NCI-H2227 treated with DMSO at 0.1 percent for 48 hours (cell line): ENCODE data around the gene DBH.
"Not testable (repeated sequence)": the region's sequence is repeated elsewhere in the genome, so short reads cannot be mapped to it uniquely, and the experiment has no call there.

Experiments
- DNase-seq: peaks from one replicate; lab custom pipeline; 2025; lab: John Stamatoyannopoulos, UW

DBH gene

GRCh38 chr9:133626008-133626407 is 10.2 kb upstream of the DBH start:
- not testable (repeated sequence) for DNase-seq

- DNase-seq: no peak
These were observed 8.8 kb upstream of the DBH start for GRCh38 chr9:133627341-133627740.

- no peak for DNase-seq
These were observed 7.4 kb upstream of the DBH start for GRCh38 chr9:133628766-133629165.

DNA sequence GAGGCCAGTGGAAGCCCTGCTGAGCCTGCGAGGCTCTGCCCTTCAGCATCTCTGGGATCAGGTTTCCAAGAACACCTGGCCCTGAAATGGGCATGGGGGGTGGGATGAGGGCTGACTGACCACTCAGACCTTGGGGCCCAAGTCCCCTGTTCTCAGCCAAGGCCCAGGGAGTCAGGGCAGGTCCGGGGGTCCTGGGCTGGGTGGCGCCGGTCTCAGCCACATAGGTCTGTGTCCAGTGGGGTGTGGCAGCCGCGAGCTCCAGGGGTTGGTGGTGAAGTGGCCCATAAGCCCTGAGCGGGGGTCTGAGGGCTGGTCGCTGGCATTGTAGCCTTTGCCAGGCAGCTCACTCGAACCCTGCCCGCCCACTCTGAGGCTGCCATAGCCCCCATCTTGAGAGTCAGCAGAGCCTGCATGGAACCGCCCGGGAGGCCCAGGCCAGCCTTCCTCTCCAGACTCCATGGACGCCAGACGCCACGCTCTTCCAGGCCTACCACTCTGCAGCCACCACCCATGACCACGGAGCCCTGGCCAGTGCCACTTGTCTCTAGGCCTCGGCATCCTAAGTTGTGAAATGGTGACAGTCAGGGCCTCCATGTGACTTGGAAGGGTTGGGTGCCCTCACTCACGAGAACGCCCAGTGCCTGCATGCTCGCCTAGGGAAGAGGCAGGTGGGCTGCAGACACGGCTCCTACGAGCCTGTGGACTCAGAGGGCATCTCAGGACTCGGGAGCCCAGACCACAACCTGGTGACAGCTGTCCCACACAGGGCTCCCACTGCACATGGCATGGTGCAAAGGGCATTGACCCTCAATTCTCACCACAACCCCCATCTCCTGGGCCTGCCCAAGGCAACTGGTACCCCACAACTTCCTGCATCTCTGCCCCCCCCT is 6.7 kb upstream of the DBH start:
- no peak for DNase-seq

GRCh38 chr9:133631111-133631510 is 5.1 kb upstream of the DBH start:
- no peak for DNase-seq

GRCh38 chr9:133632806-133633680 is 3.1 kb upstream of the DBH start:
- no peak for DNase-seq

GRCh38 chr9:133633681-133634080 is 2.5 kb upstream of the DBH start:
- DNase-seq: no peak

DNA sequence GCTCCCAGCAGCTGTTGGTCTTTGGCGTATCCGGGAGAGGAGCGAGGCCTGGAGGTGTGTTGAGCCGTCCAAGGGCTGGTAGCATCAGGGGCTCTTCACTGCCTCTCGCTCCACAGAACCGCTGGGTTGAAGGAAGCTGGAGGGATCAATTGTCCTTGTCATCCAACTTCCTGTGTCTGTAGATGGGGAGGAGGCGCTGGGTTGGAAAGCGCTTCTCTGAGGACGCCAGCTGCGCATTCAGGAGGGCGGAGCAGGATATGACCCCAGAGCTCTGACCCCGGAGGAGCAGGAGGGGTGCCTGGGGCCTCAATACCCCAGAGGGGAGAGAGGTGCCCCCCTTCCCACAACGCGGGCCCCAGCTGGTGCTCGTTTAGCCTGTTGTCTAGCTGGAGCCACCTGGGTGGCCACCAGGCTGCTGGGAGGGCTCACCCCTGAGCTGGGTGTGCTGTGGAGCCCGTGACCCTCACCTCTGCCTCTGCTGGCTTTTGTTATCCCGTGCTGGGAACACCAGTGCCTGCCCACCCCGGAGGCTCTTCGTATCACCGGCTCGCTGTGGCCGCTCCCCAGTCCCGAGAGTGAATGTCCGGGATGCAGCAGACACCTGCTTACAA is 2.0 kb upstream of the DBH start:
- no peak for DNase-seq

- no peak for DNase-seq
These were observed 1.1 kb upstream of the DBH start for GRCh38 chr9:133635098-133635497.

DNA sequence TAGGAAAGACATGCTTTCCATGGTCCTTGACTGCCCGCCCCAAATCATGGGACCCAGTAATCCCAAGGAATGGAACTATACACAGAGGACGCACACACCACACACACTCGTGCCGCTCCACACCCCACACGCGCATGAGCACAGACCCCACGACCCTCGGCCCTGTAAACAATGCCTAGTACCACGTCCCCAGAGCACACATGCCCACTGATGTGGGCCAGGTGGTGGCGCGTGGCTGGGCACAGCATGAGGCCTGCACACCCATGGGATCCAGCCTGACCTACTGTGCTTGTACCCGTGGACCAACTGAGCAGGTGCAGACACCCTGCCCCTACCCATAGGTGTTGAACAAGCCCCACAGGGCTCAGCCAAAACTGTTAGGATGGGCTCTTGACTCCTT is 739 bp downstream of the DBH start:
- DNase-seq: no peak

DNA sequence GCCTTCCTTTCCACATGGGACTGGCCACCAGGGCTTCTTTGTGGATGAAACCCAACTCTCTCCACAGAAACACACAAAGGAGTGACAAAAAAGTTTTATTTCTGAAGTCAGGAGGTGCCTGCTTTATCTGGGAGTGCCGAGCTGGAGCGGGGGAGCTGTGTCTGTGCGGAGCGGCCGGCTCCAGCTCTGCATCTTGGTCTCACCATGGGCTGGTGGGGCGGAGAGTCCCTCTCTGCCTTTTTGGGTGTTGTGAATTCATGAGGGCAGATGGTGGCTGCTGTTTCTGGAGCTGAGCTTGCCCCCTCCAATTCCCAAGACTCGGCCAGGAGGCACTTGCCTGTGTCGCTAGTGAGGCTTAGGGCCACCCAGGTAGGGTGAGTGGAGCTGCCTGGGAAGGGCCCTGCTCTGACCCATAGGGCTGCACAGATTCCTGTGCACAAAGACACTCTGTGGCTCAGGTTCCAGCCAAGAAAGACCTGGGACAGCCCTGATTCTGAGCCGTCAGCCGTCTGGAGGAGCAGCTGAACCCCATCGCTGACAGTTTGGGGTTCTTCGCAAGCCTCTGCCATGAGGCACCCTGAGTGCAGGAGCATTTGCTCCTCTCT is 1.4 kb downstream of the DBH start:
- DNase-seq: no peak

DNA sequence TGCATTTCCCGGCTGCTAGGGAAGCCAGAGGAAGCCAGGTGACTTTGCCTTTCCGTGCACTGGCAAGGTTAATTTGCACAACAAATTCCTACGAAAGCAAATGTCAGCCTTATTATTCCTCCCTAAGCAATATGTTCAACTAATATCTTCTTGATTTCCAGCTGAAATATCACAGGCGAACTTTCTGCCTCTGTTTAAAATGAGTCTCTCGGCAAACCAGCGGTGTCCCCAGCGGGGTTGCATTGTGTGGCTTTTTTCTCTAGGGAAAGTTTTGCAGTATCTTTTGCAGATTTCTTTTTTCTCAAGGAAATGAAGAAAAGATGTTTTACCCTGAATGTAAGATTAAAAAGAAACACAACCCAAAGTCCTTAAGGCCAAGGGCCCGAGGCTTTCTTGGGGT is 1.9 kb downstream of the DBH start:
- no peak for DNase-seq

- DNase-seq: no peak
These were observed 2.5 kb downstream of the DBH start for GRCh38 chr9:133638711-133639110.

- no peak for DNase-seq
These were observed 3.5 kb downstream of the DBH start for GRCh38 chr9:133639613-133640012.

GRCh38 chr9:133640160-133640559 is 4.0 kb downstream of the DBH start:
- no peak for DNase-seq

GRCh38 chr9:133640580-133641395 is 4.6 kb downstream of the DBH start:
- no peak for DNase-seq

- DNase-seq: no peak
These were observed 5.2 kb downstream of the DBH start for GRCh38 chr9:133641396-133641655.

DNA sequence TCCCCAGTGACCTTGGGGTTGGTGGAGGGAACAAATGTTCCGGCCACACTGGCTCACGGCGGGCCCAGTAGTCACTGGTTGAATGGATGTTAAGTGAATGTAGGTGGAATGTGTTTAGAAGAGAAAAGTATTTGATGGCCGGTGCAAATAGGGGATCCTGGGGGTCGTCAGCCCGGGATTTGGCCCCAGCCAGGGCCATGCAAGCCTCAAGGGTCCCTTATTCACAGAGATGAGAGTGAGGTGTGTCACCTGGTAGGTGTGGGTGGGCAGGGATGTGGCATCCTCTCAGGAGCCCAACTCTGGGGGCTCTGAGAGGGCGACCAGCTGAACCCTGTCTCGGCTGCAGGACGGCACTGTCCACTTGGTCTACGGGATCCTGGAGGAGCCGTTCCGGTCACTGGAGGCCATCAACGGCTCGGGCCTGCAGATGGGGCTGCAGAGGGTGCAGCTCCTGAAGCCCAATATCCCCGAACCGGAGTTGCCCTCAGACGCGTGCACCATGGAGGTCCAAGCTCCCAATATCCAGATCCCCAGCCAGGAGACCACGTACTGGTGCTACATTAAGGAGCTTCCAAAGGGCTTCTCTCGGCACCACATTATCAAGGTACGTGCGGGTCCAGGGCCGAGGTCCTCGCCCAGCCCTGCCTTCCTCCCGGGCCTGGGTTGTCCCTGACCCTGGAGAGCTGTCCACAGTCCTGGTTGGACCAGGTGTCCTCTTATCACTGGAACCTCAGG is 5.9 kb downstream of the DBH start:
- no peak for DNase-seq

- no peak for DNase-seq
These were observed 6.7 kb downstream of the DBH start for GRCh38 chr9:133642708-133643361.

GRCh38 chr9:133643362-133643755 is 7.2 kb downstream of the DBH start:
- DNase-seq: no peak
